ENCODE results near the gene TTC4.

The TTC4 gene

GRCh38 chr1:54703471-54703870 lies 12.2 kb upstream of the TTC4 start:
- no peak for DNase-seq (ENCODE audit: low spot score)

DNA sequence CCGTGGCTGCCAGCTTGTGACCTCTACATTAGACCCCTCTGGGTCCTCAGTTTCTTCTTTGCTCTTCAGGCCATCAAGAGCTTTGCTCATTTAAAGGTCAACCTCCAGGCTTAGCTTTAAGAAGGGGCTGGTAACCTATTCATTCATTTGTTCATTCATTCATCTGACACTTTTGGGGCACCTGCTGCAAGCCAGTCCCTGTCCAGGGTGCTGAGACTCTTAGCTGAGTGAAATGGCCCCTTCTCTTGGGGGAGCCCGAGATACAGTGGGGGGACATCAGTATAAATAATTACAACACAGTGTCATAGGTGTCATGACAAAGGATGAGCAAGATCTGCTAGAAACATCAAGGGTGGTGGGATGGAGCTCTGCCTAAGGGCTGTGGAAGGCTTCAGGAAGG lies 10.5 kb upstream of the TTC4 start:
- no peak for DNase-seq (ENCODE audit: low spot score)

GRCh38 chr1:54706419-54706818 lies 9.2 kb upstream of the TTC4 start:
- no peak for DNase-seq (ENCODE audit: low spot score)

GRCh38 chr1:54708385-54708784 lies 7.3 kb upstream of the TTC4 start:
- DNase-seq (ENCODE audit: low spot score), result no peak

- DNase-seq (ENCODE audit: low spot score), result no peak
Observed at GRCh38 chr1:54709547-54710292, 5.9 kb upstream of the TTC4 start.

DNA sequence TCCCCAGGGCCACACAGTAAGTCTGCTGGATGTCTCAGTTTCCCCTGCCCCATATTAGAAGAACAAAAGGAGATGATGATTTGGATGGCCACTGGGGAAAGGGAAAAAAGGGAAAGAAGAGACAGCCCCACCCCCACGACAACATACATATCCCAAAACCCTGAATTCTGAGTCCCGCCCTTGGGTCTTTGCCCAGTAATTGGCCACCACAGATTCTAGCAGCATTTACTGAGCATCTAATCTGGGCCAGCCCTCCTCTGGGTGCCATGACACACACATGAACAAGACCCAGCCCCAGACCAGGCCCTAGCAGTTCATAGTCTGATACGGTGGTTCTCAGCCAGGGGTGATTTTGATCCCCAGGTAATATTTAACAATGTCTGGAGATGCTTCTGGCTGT lies 5.2 kb upstream of the TTC4 start:
- no peak for DNase-seq (ENCODE audit: low spot score)

DNA sequence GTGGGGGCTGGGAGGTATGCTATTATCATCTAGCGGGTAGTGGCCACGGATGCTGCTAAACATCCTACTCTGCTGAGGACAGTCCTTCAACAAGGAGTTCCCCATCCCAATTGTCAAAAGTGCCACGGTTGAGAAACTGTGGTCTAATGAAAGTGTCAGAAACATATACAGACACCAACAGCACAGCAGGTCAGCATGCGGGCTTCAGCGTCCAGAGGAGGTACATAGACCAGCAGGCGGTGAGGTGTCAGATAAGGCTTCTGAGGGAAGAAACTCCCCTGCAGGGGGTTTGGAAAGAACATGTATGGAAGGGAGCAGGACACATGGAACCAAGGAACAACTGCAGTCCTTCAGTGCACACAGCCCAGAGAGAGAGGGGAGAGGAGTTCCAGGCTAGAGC lies 4.8 kb upstream of the TTC4 start:
- no peak for DNase-seq (ENCODE audit: low spot score)

- no peak for DNase-seq (ENCODE audit: low spot score)
Observed at GRCh38 chr1:54711536-54711935, 4.1 kb upstream of the TTC4 start.

DNA sequence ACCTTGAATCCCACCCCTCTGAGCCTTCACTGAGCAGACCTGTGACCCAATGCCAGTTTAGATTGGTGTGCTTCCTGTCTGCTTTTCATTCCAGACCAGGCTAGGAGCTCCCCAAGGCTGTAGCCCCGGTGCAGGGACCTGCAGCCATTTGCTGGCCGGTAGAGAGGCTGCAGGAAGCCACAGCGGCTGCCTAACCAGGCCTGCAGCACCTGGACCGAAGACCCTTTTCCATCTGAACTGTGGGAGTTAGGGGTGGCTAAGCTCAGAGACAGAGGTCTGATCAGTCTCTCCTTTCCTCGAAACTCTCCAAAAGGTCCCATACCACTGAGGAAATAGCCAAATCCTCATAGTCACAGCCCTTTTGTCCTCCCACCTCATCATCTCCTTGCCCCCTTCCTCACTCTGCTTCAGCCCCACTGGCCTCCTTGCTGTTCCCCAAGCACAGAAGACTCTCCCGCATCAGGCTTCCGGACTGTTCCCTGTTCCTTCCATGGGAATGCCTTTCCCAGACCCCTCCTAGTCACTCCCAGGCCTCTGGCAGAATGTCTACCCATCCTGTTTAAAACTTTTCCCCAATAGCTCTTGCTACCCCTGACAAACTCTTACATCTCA lies 674 bp upstream of the TTC4 start:
- no peak for DNase-seq (ENCODE audit: low spot score)

- DNase-seq (ENCODE audit: low spot score), result peak; percentile 74
Observed at GRCh38 chr1:54716299-54717047, 812 bp downstream of the TTC4 start.

- no peak for DNase-seq (ENCODE audit: low spot score)
Observed at GRCh38 chr1:54721719-54722118, 6.1 kb downstream of the TTC4 start.

DNA sequence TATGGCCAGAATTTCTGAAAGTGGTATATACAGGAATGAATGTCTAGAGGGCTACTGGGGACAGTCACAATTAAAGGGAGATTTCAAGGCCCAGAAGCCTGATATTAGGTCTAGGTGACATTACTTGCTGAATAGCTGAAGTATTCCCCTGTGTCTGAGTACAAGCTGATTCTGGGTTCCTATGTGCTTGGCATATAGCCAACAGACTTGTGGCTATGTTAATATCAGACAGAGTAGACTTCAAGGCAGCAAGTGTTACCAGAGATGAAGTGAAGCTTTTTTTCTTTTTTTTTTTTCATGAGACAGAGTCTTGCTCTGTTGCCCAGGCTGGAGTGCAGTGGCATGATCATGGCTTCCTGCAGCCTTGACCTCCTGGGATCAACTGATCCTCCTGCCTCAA lies 8.3 kb downstream of the TTC4 start:
- peak; percentile 41 for DNase-seq (ENCODE audit: low spot score)

DNA sequence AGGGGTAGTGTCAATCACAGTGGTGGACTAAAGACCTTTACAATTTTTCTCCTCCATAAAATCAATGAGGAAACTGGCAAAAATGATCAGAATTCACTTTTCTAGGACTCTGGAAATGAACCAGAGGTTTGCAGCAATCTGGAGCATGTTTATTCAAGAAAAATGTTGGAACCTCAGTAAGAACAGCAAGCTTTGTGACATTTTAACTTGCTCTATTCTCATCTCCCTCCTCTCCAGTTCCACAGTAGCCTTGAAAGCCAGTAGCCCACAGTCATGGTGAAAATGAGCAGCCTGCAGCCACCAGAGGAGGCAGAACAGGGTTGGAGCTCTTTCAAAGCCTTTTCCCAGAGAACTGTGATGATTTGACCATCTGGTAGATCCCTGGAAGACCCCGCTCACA lies 9.1 kb downstream of the TTC4 start:
- DNase-seq (ENCODE audit: low spot score), result no peak

GRCh38 chr1:54728027-54728426 lies 12.4 kb downstream of the TTC4 start:
- DNase-seq (ENCODE audit: low spot score), result no peak

DNA sequence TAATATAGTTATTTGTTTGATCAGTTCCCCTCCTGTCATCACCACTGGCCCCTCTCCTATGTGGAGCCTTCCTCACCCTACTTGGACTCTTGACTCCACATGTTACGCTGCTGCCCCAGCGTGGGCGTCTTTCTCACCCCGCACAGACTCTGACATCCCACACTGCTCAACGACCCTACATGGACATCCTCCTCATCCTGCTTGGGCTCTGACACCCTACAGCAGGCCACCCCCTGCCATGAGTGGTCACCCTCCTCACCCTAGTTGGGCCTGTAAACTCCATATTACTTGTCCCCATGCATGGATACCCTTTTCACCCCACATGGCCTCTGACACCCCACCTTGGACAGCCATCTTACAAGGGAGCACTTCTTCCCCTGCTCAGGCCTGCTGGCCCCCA lies 21.0 kb downstream of the TTC4 start:
- no peak for DNase-seq (ENCODE audit: low spot score)

DNA sequence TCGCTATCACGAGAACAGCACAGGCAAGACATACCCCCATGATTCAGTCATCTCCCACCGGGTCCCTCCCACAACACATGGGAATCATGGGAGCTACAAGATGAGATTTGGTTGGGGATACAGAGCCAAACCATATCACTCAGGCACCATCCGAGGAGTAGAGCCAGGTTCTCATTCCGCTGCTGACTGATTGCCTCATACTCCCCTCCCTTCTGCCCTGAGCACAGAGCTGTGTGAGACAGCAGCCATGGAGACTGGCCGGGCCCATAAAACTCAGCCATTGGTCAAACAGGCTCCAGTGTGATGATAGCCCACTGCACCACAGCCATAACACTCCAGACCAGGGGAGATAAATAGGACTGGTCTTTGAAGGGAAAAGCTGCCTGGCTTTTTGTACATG lies 22.6 kb downstream of the TTC4 start:
- DNase-seq (ENCODE audit: low spot score), result no peak

DNA sequence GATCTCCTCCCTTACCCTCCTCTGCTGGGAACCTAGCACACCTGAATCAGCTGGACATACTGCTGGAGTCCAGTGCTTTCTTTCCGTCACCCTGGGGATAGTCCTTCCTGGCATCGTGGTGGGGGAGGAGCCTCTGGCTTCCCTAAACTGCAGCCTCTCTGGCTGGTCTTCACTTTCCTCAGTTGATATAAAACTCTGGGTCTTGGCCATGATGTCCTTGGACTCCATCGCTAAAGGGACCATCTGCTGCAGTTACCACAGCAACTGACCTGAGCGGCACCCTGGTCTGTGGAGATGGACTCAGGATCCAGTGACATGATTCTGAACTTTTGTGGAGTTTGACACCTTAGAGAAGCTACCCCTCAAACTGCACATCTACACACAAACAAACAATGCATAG lies 25.9 kb downstream of the TTC4 start:
- DNase-seq (ENCODE audit: low spot score), result no peak

GRCh38 chr1:54742282-54742681 lies 26.6 kb downstream of the TTC4 start:
- DNase-seq (ENCODE audit: low spot score), result no peak

DNA sequence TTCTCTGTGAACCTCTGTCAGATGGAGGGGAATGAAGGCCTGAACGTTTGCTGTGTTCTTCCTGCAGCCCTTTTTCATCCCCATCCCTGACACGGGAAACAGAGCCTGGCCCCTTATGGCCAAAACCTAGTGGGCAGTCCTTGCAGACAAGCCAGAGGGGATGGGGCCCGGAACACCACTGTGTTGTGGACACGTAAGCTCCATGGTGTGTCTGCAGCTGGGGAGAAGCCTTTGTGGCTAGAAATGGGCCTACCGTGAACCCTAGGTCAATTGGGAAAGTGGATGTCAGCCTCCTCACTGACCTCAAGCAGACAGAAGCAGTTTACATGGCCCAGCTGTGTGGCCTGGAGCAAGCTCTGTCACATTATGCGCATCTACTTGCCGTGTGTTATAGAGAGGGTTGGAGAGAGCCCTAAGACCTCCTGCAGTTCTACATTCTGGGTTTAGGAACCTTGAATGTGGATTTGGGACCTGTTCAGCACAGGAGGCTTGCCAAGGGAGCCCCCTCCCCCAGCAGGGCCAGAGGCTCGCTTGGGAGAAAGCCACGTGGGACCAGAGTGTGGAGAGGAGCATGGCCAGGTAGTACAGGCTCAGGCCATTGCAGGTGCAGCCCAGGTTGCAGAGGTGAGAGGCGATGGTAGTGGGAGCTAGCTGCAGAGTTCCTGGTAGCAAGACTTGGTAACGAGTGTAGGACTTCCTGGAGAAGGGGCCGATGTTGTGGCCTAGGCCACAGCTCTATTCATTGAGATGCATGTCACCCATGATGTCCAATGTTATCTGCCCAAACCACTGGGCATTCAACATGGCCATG lies 28.0 kb downstream of the TTC4 start:
- no peak for DNase-seq (ENCODE audit: low spot score)

GRCh38 chr1:54744696-54745095 lies 29.0 kb downstream of the TTC4 start:
- DNase-seq (ENCODE audit: low spot score), result no peak

DNA sequence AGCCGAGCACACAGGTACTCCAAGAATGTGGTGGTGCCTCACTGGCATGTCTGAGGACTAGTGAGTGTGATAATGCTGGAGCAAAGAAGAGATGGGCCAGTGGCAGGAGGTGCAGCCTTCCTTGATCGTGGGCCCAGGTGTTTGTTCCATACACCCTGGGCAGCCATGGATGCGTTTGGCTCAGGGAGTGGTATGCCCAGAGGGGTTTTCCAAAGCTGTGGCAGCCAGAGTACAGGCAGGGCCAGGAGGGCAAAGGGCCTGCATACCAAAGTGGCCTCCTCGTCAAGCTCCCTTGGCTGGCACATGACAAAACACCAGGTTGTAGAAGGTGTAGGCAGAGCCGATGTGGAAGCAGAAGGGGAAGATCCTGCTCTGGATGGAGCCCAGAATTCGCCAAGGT lies 29.6 kb downstream of the TTC4 start:
- peak; percentile 19 for DNase-seq (ENCODE audit: low spot score)

DNA sequence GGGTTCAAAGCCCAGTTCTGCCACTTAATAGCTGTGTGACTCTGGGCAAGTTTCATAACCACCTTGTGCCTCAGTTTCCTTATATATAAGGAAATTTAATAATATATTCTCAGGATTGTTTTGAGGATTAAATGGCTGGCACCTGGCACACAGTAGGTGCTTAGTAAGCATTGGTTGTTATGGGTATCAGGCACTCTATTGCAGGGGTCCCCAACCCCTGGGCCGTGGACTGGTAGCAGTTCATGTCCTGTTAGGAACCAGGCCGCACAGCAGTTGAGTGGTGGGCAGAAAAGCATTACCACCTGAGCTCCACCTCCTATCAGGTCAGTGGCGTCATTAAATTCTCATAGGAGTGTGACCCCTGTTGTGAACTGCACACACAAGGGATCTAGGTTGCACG lies 30.2 kb downstream of the TTC4 start:
- no peak for DNase-seq (ENCODE audit: low spot score)
